ENCODE results near the gene ZNF521. TPM values are rescaled to one million over a fixed set of nuclear protein-coding genes. Genes with fewer than 3 reads are reported as not detected.

ZNF521 gene
- total and polyA plus RNA-seq, 2 donors (not counting 3 experiments of a cell fraction or from before 2014, with no cell fraction given), result 111 to 168 TPM

DNA sequence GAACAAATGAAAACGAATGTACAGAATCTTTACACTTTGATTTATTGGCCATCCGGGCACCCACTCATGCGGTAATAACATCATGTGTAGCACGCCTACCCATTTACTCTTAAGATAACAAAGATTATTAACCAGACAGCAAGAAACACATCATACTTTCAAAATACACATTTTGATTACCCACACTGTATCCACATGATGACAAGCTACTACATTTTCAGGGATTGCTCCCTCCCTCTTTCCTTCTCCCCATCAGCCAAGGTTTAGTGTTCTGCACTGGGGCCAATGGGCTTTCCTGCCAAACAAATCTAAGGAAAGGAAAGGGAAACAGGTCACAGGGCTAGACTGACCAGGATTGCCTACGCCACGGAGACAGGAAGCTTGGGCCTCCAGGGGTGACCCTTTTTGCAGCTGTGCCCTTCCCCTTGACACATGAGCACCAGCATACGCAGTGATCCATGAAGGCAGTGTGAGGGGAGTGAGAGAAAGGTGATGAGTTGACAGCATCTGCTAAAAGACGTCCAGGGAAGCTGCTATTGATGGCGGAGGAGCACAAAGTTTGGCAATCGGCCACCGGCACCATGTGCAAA, 76.5 kb downstream of the ZNF521 start:
- Histone ChIP-seq H3K9me3 (replicated peaks; ENCODE audit: control insufficient read depth, insufficient read depth, low read length) (no peaks in the 10 kb centered on the region), H3K4me3 (replicated peaks in 1 of 3; ENCODE audit: insufficient read depth in 1 of 3, low read depth in 1 of 3, low read length in 3 of 3) (no peak overlapping the region), H4K20me1 (replicated peaks; ENCODE audit: control insufficient read depth, extremely low read depth, insufficient read depth, low read length) (no peaks in the 10 kb centered on the region), H3K9ac (replicated peaks; ENCODE audit: extremely low read depth, insufficient read depth, low read length) (peak overlapping the region; percentile 10), H3K27ac (ENCODE audit: insufficient read depth, low read depth, low read length) (peak overlapping the region; percentile 66), H3K4me1 (ENCODE audit: control insufficient read depth, extremely low read depth, insufficient read depth, low read length) (peaks cover 60% of the 10 kb centered on the region), H3K27me3 (ENCODE audit: control insufficient read depth in 2 of 2, insufficient read depth in 2 of 2, low read length in 2 of 2) (no peaks in the 10 kb centered on the region), H3K9me1 (replicated peaks; ENCODE audit: control insufficient read depth, extremely low read depth, insufficient read depth, low read length) (no peaks in the 10 kb centered on the region), H3K79me2 (ENCODE audit: control insufficient read depth, insufficient read depth, low read length) (peaks cover 66% of the 10 kb centered on the region), H3K4me2 (ENCODE audit: insufficient read depth, low read length) (peak overlapping the region; percentile 44), H3K36me3 (ENCODE audit: control insufficient read depth in 2 of 2, extremely low read depth in 1 of 2, insufficient read depth in 2 of 2, low read length in 2 of 2) (peaks cover 0 to 7% of the 10 kb centered on the region in 2 experiments), H2AFZ (ENCODE audit: low read depth, low read length) (no peak overlapping the region)
- FAIRE-seq, result peak; percentile 89
- POLR2A ChIA-PET, result interaction anchor here (1.4 kb wide), 2 partner anchors 23 to 46 kb away, joined by 5 to 8 read pairs; no protein-coding TSS in a partner anchor
- TF ChIP-seq POLR2A (IDR thresholded peaks at IDR 0.05; ENCODE audit: low read depth, low read length), result peak; percentile 40
- TF ChIP-seq, protein P1, sequence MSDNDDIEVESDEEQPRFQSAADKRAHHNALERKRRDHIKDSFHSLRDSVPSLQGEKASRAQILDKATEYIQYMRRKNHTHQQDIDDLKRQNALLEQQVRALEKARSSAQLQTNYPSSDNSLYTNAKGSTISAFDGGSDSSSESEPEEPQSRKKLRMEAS (IDR thresholded peaks at IDR 0.05; ENCODE audit: insufficient read depth, insufficient read length), result no peak
- TF ChIP-seq, protein P2, sequence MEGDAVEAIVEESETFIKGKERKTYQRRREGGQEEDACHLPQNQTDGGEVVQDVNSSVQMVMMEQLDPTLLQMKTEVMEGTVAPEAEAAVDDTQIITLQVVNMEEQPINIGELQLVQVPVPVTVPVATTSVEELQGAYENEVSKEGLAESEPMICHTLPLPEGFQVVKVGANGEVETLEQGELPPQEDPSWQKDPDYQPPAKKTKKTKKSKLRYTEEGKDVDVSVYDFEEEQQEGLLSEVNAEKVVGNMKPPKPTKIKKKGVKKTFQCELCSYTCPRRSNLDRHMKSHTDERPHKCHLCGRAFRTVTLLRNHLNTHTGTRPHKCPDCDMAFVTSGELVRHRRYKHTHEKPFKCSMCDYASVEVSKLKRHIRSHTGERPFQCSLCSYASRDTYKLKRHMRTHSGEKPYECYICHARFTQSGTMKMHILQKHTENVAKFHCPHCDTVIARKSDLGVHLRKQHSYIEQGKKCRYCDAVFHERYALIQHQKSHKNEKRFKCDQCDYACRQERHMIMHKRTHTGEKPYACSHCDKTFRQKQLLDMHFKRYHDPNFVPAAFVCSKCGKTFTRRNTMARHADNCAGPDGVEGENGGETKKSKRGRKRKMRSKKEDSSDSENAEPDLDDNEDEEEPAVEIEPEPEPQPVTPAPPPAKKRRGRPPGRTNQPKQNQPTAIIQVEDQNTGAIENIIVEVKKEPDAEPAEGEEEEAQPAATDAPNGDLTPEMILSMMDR (IDR thresholded peaks at IDR 0.05; ENCODE audit: extremely low read depth in 1 of 2, insufficient read depth in 1 of 2, low read depth in 1 of 2, low read length in 2 of 2), result no peak
- no peak for TF ChIP-seq FOS (IDR thresholded peaks at IDR 0.05; ENCODE audit: borderline replicate concordance, insufficient read depth, low read length)
- TF ChIP-seq EZH2 (IDR thresholded peaks at IDR 0.05; ENCODE audit: borderline replicate concordance, low read depth, low read length, severe bottlenecking), result no peak
- peak; percentile 74 for TF ChIP-seq POLR2AphosphoS5 (IDR thresholded peaks at IDR 0.05; ENCODE audit: insufficient read depth, low read depth, low read length)
- TF ChIP-seq GATA2 (IDR thresholded peaks at IDR 0.05; ENCODE audit: insufficient read depth, insufficient read length, low read depth, low read length), result no peak
- peak; percentile 3 for TF ChIP-seq JUN (IDR thresholded peaks at IDR 0.05; ENCODE audit: borderline replicate concordance, insufficient read depth, insufficient read length, low read depth)
- TF ChIP-seq MYC (IDR thresholded peaks at IDR 0.05; ENCODE audit: low read depth, low read length), result peak; percentile 20
- DNase-seq (ENCODE audit: low read depth, low spot score), result peak; percentile 94
- intact Hi-C loops (cut with micrococcal nuclease) (loop anchor here (1.0 to 5.0 kb wide), 8 partner anchors 14 to 397 kb away; partner anchors contain the start of gene ZNF521), dilution Hi-C loops (cut with MboI; ENCODE audit: extremely low pct_ligation_motif_present, low sequenced_read_pairs) (no loop called here)
- CTCF ChIA-PET, result interaction anchor here (0.6 to 2.2 kb wide), 13 partner anchors 8 to 77 kb away, joined by 3 to 11 read pairs (median 4); partner anchors contain the start of gene ZNF521
- BruUV-seq (replicated peaks), result no TSS peak

Measured in endothelial cell of umbilical vein (primary cell).